ENCODE data around the gene NFIC. TPM values are rescaled to one million over a fixed set of nuclear protein-coding genes. Genes with fewer than 3 reads are reported as not detected.

The NFIC gene
- total RNA-seq, 1 experiment from 2014 or later = 8.0 TPM

- Histone ChIP-seq H4K91ac (ENCODE audit: insufficient read length, low read depth, low read length) (no peak overlapping the region), H4K5ac (ENCODE audit: insufficient read length, low read depth, low read length) (no peak overlapping the region), H3K9me3 (ENCODE audit: control insufficient read depth, low read depth, low read length) (no peaks in the 10 kb centered on the region), H2BK12ac (ENCODE audit: insufficient read length, low read depth, low read length) (no peak overlapping the region), H2BK20ac (ENCODE audit: low read depth, low read length, poor library complexity, severe bottlenecking) (no peak overlapping the region), H2BK120ac (ENCODE audit: low read depth, low read length, poor library complexity, severe bottlenecking) (no peak overlapping the region), H3K23ac (ENCODE audit: insufficient read length, low read depth, low read length) (no peak overlapping the region), H3K79me2 (ENCODE audit: insufficient read depth, low read length) (no peaks in the 10 kb centered on the region), H2AK5ac (ENCODE audit: insufficient read length, low read length) (no peak overlapping the region), H4K8ac (replicated peaks; ENCODE audit: insufficient read length, low read depth, low read length) (no peak overlapping the region), H3K79me1 (ENCODE audit: insufficient read depth, low read depth, low read length, poor library complexity, severe bottlenecking) (no peaks in the 10 kb centered on the region), H2AFZ (ENCODE audit: low read length) (no peak overlapping the region), H3K4me1 (ENCODE audit: insufficient read depth, low read length) (no peaks in the 10 kb centered on the region; the same call in 1 of the 2 replicates), H2BK15ac (ENCODE audit: low read depth, low read length) (no peak overlapping the region), H3K4me2 (ENCODE audit: insufficient read depth, insufficient read length, low read length) (no peak overlapping the region), H2BK5ac (ENCODE audit: insufficient read length, low read length) (no peak overlapping the region), H3K4ac (ENCODE audit: low read depth, low read length) (no peak overlapping the region), H3T11ph (ENCODE audit: low read length) (no peak overlapping the region), H3K23me2 (ENCODE audit: insufficient read length, low read depth, low read length, poor library complexity, severe bottlenecking) (no peaks in the 10 kb centered on the region), H3K27ac (ENCODE audit: insufficient read length, low read depth, low read length) (no peak overlapping the region), H4K20me1 (ENCODE audit: control insufficient read depth, insufficient read depth, insufficient read length) (no peaks in the 10 kb centered on the region), H3K27me3 (ENCODE audit: insufficient read depth, low read length) (no peaks in the 10 kb centered on the region), H3K56ac (ENCODE audit: insufficient read length, low read depth, low read length) (no peak overlapping the region), H3K14ac (ENCODE audit: insufficient read depth, low read length) (no peak overlapping the region; the same call in 1 of the 2 replicates), H3K9ac (ENCODE audit: extremely low read depth, insufficient read length, low read length) (no peak overlapping the region), H3K18ac (ENCODE audit: insufficient read length, low read depth, low read length) (no peak overlapping the region)
- no peak overlapping the region for H3K27ac Mint-ChIP-seq
- peaks cover 9 to 17% of the 10 kb centered on the region in 2 experiments for H3K4me1 Mint-ChIP-seq
- no CpG with 5 or more reads among the region's 25 CpGs for WGBS (ENCODE audit: extremely low coverage, insufficient read length, low lambda C conversion rate)
- H3K27me3 Mint-ChIP-seq (ENCODE audit: low read depth) = no peaks in the 10 kb centered on the region; the same call in 1 of the 2 replicates
- no peaks in the 10 kb centered on the region for H3K9me3 Mint-ChIP-seq
- H3K36me3 Mint-ChIP-seq (ENCODE audit: insufficient read depth in 1 of 3, low read depth in 3 of 3) = no peaks in the 10 kb centered on the region
- no peak for TF ChIP-seq CTCF (conservative IDR thresholded peaks at IDR 0.05)
- no peak for DNase-seq
- no peak overlapping the region for H3K4me3 Mint-ChIP-seq
These were observed 75.0 kb downstream of the NFIC start for GRCh38 chr19:3441089-3441985.
